Astrocyte (in vitro differentiated cells and primary cell): Measurements from ENCODE around the gene COX10.

Experiments used
- EZH2 ChIP-seq: IDR thresholded peaks from 2 replicates; pipeline ENCODE4 v1.6.1; 2012; ENCODE audit warnings: mild to moderate bottlenecking, low read length, inconsistent platforms; ENCODE audit not compliant: insufficient read depth
- TF ChIP-seq, protein P1 (sequence below): IDR thresholded peaks from 2 replicates; pipeline ENCODE4 v1.5.1; 2011; ENCODE audit warnings: low read depth, mild to moderate bottlenecking, inconsistent platforms, low read length, moderate library complexity; ENCODE audit not compliant: insufficient read depth

DNA sequence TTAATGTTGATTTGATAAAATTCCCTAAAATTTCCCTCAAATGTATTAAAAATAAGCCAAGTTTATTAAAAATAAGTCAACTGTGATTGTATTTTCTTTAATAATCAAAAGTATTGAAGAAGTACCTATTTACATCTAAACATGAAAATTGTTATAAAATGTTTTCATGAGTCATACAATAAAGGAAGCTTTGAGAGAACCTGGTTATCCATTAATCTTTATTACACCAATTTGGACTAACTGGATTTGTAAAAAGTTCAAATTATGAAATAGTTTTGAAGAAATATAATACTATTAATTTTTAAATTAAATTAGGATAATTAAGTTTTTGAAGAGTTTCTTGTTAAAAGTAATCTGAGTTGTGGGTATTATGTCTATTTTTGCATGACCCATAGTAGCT lies 63.8 kb downstream of the COX10 start:
- TF ChIP-seq, protein P1, sequence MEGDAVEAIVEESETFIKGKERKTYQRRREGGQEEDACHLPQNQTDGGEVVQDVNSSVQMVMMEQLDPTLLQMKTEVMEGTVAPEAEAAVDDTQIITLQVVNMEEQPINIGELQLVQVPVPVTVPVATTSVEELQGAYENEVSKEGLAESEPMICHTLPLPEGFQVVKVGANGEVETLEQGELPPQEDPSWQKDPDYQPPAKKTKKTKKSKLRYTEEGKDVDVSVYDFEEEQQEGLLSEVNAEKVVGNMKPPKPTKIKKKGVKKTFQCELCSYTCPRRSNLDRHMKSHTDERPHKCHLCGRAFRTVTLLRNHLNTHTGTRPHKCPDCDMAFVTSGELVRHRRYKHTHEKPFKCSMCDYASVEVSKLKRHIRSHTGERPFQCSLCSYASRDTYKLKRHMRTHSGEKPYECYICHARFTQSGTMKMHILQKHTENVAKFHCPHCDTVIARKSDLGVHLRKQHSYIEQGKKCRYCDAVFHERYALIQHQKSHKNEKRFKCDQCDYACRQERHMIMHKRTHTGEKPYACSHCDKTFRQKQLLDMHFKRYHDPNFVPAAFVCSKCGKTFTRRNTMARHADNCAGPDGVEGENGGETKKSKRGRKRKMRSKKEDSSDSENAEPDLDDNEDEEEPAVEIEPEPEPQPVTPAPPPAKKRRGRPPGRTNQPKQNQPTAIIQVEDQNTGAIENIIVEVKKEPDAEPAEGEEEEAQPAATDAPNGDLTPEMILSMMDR, result no peak
- no peak for TF ChIP-seq EZH2
